ENCODE data around the gene APOBEC3G.
"Not testable (repeated sequence)": the region's sequence is repeated elsewhere in the genome, so short reads cannot be mapped to it uniquely, and the experiment has no call there.

Gene APOBEC3G

GRCh38 chr22:39068033-39068785 lies 8.9 kb upstream of the APOBEC3G start:
- no peak for DNase-seq

- no peak for DNase-seq
These were observed 6.9 kb upstream of the APOBEC3G start for GRCh38 chr22:39070186-39070585.

- not testable (repeated sequence) for DNase-seq
These were observed 4.5 kb upstream of the APOBEC3G start for GRCh38 chr22:39072581-39072981.

GRCh38 chr22:39073981-39074380 lies 3.1 kb upstream of the APOBEC3G start:
- DNase-seq: no peak

GRCh38 chr22:39076155-39077025 lies 685 bp upstream of the APOBEC3G start:
- not testable (repeated sequence) for DNase-seq

- DNase-seq: not testable (repeated sequence)
These were observed 837 bp downstream of the APOBEC3G start for GRCh38 chr22:39077912-39078311.

- DNase-seq: no peak
These were observed 1.3 kb downstream of the APOBEC3G start for GRCh38 chr22:39078329-39078728.

GRCh38 chr22:39079054-39079637 lies 2.1 kb downstream of the APOBEC3G start:
- not testable (repeated sequence) for DNase-seq

GRCh38 chr22:39080052-39080762 lies 3.1 kb downstream of the APOBEC3G start:
- DNase-seq: no peak

GRCh38 chr22:39081016-39081415 lies 3.9 kb downstream of the APOBEC3G start:
- no peak for DNase-seq

GRCh38 chr22:39081598-39081997 lies 4.5 kb downstream of the APOBEC3G start:
- no peak for DNase-seq

GRCh38 chr22:39083212-39084165 lies 6.4 kb downstream of the APOBEC3G start:
- no peak for DNase-seq

- DNase-seq: no peak
These were observed 7.6 kb downstream of the APOBEC3G start for GRCh38 chr22:39084666-39085065.

GRCh38 chr22:39087098-39087497 lies 10.0 kb downstream of the APOBEC3G start:
- no peak for DNase-seq

- DNase-seq: no peak
These were observed 11.0 kb downstream of the APOBEC3G start for GRCh38 chr22:39087881-39088684.

GRCh38 chr22:39088685-39089032 lies 11.6 kb downstream of the APOBEC3G start:
- no peak for DNase-seq

GRCh38 chr22:39089928-39090327 lies 12.9 kb downstream of the APOBEC3G start:
- no peak for DNase-seq

- no peak for DNase-seq
These were observed 13.5 kb downstream of the APOBEC3G start for GRCh38 chr22:39090426-39091064.

GRCh38 chr22:39091126-39092081 lies 14.3 kb downstream of the APOBEC3G start:
- no peak for DNase-seq
